Measurements from ENCODE around the gene WWC1.
A peak's percentile ranks its signal among the peaks of the same experiment; 100 is the strongest.
"Not testable (repeated sequence)": the region's sequence is repeated elsewhere in the genome, so short reads cannot be mapped to it uniquely, and the experiment has no call there.

WWC1 gene

GRCh38 chr5:168310541-168310940 is 19.1 kb downstream of the WWC1 start:
- not testable (repeated sequence) for DNase-seq

GRCh38 chr5:168311061-168311566 is 19.7 kb downstream of the WWC1 start:
- DNase-seq, result peak; percentile 38

- no peak for DNase-seq
These were observed 21.3 kb downstream of the WWC1 start for GRCh38 chr5:168312606-168313295.

- no peak for DNase-seq
These were observed 22.3 kb downstream of the WWC1 start for GRCh38 chr5:168313596-168314204.

GRCh38 chr5:168314735-168315411 is 23.4 kb downstream of the WWC1 start:
- no peak for DNase-seq

- no peak for DNase-seq
These were observed 24.1 kb downstream of the WWC1 start for GRCh38 chr5:168315416-168316138.

GRCh38 chr5:168316139-168316578 is 24.7 kb downstream of the WWC1 start:
- peak; percentile 64 for DNase-seq

GRCh38 chr5:168317096-168317520 is 25.7 kb downstream of the WWC1 start:
- DNase-seq, result no peak

GRCh38 chr5:168317521-168318147 is 26.2 kb downstream of the WWC1 start:
- no peak for DNase-seq

GRCh38 chr5:168318240-168318639 is 26.8 kb downstream of the WWC1 start:
- DNase-seq, result no peak

GRCh38 chr5:168319774-168320173 is 28.3 kb downstream of the WWC1 start:
- no peak for DNase-seq

- DNase-seq, result no peak
These were observed 29.4 kb downstream of the WWC1 start for GRCh38 chr5:168320805-168321204.

GRCh38 chr5:168324859-168325630 is 33.6 kb downstream of the WWC1 start:
- DNase-seq, result no peak

GRCh38 chr5:168327019-168327421 is 35.6 kb downstream of the WWC1 start:
- DNase-seq, result no peak

- no peak for DNase-seq
These were observed 36.0 kb downstream of the WWC1 start for GRCh38 chr5:168327451-168327850.

GRCh38 chr5:168327994-168328393 is 36.5 kb downstream of the WWC1 start:
- no peak for DNase-seq

- peak; percentile 40 for DNase-seq
These were observed 37.4 kb downstream of the WWC1 start for GRCh38 chr5:168328814-168329213.

- no peak for DNase-seq
These were observed 37.9 kb downstream of the WWC1 start for GRCh38 chr5:168329302-168329701.

- no peak for DNase-seq
These were observed 40.6 kb downstream of the WWC1 start for GRCh38 chr5:168332042-168332441.

- no peak for DNase-seq
These were observed 42.8 kb downstream of the WWC1 start for GRCh38 chr5:168334280-168334679.

GRCh38 chr5:168334695-168335094 is 43.2 kb downstream of the WWC1 start:
- no peak for DNase-seq

- no peak for DNase-seq
These were observed 45.9 kb downstream of the WWC1 start for GRCh38 chr5:168337361-168337760.

Measured in NCI-H510A (cell line).